Uterus (tissue), 4 donors: Measurements from ENCODE around the gene RSKR. TPM values are rescaled to one million over a fixed set of nuclear protein-coding genes. Genes with fewer than 3 reads are reported as not detected.

Experiments
- DNase-seq, 2 donors: peaks; one replicate each; pipeline ENCODE4 v3.0.0-alpha.2; 2019 to 2020
- H3K27ac ChIP-seq, 2 donors: fragments of 200-600 bp; sonication (generic); 1 replicate in 1 of 2; 2 replicates in 1 of 2; pipeline ENCODE4 v1.5.1; 2016 to 2018
- H3K27me3 ChIP-seq, 2 donors: fragments of 200-600 bp; sonication (generic); one replicate each; pipeline ENCODE4 v1.5.1; 2018 to 2019; ENCODE audit warnings: control low read depth in 1 of 2
- H3K36me3 ChIP-seq, 2 donors: fragments of 200-600 bp; sonication (generic); one replicate each; pipeline ENCODE4 v1.5.1; 2019; ENCODE audit warnings: control low read depth in 1 of 2
- H3K4me1 ChIP-seq, 2 donors: fragments of 200-600 bp; sonication (generic); one replicate each; pipeline ENCODE4 v1.5.1; 2018 to 2019; ENCODE audit warnings: control low read depth in 1 of 2
- H3K4me3 ChIP-seq, 2 donors: fragments of 200-600 bp; sonication (generic); 1 replicate in 1 of 2; 2 replicates in 1 of 2; pipeline ENCODE4 v1.5.1; 2018 to 2019; ENCODE audit warnings: mild to moderate bottlenecking in 1 of 2
- H3K9me3 ChIP-seq, 2 donors: fragments of 200-600 bp; sonication (generic); one replicate each; pipeline ENCODE4 v1.5.1; 2019; ENCODE audit warnings: control low read depth in 1 of 2
- POLR2A ChIP-seq, 2 donors: fragments of 450-650 bp; IDR thresholded peaks; one replicate each; pipeline ENCODE4 v1.6.1; 2016; ENCODE audit warnings: antibody characterized with exemption in 2 of 2, mild to moderate bottlenecking in 1 of 2, moderate library complexity in 1 of 2
- intact Hi-C: fragments of 100-400 bp; cut with DNase I; formaldehyde crosslinking; loops from one replicate; pipeline ENCODE4 v1.15.1; 2023; ENCODE audit warnings: low total_unique reads
- total RNA-seq, 4 donors: library from RNA; depleted of rRNA in 3 of 4; stranded (reverse); fragments of >200 nt in 3 of 4; gene quantifications; one replicate each; pipeline versions ENCODE4 v1.1.0 to v1.2.4, GENCODE V29; 2014 to 2023
- TF ChIP-seq, protein P1 (sequence below), 4 experiments: fragments of 200-600 bp in 2 of 4; fragments of 450-650 bp in 2 of 4; sonication (generic) in 2 of 4; IDR thresholded peaks; one replicate each; pipeline ENCODE4 v1.5.1; 2016 to 2019; ENCODE audit warnings: antibody characterized with exemption in 4 of 4, mild to moderate bottlenecking in 2 of 4, moderate library complexity in 1 of 4
- donor health status: DM: yes; HTN: yes; CAD: no.

The RSKR gene
- total RNA-seq, 4 donors from 2014 or later, result 5.9 to 19.6 (median 11.3) TPM; not detected in 1

DNA sequence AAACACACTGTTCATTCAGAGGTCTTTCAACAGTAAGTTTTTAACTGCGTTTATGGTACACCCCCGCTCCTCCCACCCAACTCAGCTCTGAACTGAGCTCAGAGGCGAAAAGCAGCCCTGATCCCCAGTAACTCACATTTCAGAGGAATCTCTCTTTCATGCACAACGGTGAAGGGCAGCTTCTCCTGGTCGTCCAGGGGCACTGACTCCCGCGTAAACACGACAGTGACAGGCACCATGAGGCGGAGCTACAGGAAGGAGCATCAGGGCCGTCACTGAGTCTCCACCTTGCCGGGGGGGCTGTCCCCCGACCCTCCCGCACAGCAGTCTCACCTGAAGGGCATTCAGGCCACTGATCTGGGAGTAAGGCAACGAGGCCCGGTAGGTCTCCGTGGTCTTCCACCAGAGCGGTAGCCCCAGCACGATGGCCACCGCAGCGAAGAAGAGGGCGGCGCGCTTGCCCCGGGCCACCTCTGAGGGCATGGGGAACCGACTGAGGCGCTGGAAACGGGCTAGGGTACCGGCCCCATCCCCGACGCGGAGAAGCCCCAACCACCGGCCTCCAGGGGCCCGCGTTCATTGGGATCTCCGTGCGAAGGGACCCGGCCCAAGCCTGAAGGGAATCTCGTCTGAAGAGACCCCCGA, 43.1 kb downstream of the RSKR start:
- H3K4me1 ChIP-seq, result peaks cover 4 to 6% of the 10 kb centered on the region in 2 donors
- no peaks in the 10 kb centered on the region for H3K36me3 ChIP-seq
- H3K9me3 ChIP-seq, result no peaks in the 10 kb centered on the region
- peak overlapping the region; percentile 81 to 83 for H3K4me3 ChIP-seq
- H3K27me3 ChIP-seq, result no peaks in the 10 kb centered on the region
- H3K27ac ChIP-seq, result peak overlapping the region; percentile 74 to 88
- TF ChIP-seq, protein P1, sequence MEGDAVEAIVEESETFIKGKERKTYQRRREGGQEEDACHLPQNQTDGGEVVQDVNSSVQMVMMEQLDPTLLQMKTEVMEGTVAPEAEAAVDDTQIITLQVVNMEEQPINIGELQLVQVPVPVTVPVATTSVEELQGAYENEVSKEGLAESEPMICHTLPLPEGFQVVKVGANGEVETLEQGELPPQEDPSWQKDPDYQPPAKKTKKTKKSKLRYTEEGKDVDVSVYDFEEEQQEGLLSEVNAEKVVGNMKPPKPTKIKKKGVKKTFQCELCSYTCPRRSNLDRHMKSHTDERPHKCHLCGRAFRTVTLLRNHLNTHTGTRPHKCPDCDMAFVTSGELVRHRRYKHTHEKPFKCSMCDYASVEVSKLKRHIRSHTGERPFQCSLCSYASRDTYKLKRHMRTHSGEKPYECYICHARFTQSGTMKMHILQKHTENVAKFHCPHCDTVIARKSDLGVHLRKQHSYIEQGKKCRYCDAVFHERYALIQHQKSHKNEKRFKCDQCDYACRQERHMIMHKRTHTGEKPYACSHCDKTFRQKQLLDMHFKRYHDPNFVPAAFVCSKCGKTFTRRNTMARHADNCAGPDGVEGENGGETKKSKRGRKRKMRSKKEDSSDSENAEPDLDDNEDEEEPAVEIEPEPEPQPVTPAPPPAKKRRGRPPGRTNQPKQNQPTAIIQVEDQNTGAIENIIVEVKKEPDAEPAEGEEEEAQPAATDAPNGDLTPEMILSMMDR (IDR thresholded peaks at IDR 0.05), result no peak
- TF ChIP-seq POLR2A (IDR thresholded peaks at IDR 0.05), result no peak
- intact Hi-C loops, result no loop called here
- no peak for DNase-seq

DNA sequence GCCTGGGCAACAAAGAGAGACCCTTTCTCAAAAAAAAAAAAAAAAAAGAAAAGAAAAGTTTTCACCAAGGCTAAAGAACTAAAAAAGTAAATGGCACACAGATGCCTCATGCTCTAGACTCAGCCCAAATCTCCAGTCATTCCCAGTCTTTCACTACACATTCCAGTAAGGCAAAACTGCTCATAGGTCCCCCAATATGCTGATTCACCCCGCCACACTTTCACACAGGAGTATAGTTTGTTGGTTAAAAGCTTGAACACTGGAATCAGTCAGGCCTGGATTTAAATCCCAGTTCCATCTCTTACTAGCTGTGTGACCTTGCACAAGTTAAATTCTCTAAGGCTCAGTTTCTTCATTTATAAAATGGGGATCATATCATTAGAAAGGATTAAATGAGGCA, 44.5 kb downstream of the RSKR start:
- H3K27ac ChIP-seq, result no peak overlapping the region
- peaks cover 4 to 6% of the 10 kb centered on the region in 2 donors for H3K4me1 ChIP-seq
- H3K27me3 ChIP-seq, result no peaks in the 10 kb centered on the region
- H3K36me3 ChIP-seq, result no peaks in the 10 kb centered on the region
- no peak for DNase-seq
- H3K4me3 ChIP-seq, result no peak overlapping the region
- intact Hi-C loops, result no loop called here
- H3K9me3 ChIP-seq, result no peaks in the 10 kb centered on the region
- TF ChIP-seq POLR2A (IDR thresholded peaks at IDR 0.05), result no peak
- TF ChIP-seq, protein P1 (IDR thresholded peaks at IDR 0.05), result no peak

DNA sequence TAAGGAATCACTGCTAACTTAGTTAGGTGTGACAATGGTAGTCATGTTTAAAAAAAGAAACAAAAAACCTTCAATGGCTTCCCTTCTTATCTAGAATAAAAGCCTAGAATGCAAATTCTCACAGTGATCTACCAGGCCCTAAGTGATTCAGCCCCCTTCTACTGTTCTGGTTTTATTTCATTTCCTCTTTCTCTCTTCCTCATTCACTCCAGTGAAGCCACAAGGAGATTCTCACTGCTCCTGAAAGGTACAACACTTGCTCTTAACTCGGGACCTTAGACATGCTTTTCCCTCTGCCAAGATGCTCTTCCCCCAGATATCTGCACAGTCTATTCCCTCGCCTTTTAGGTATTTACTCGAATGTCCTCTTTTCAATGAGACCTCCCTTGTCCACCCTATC, 46.4 kb downstream of the RSKR start:
- Histone ChIP-seq H3K4me1 (peaks cover 4 to 6% of the 10 kb centered on the region in 2 donors), H3K27me3 (no peaks in the 10 kb centered on the region), H3K9me3 (no peaks in the 10 kb centered on the region), H3K27ac (no peak overlapping the region), H3K36me3 (no peaks in the 10 kb centered on the region), H3K4me3 (no peak overlapping the region)
- TF ChIP-seq POLR2A (IDR thresholded peaks at IDR 0.05), result no peak
- TF ChIP-seq, protein P1 (IDR thresholded peaks at IDR 0.05), result no peak
- intact Hi-C loops, result no loop called here
- DNase-seq, result no peak

DNA sequence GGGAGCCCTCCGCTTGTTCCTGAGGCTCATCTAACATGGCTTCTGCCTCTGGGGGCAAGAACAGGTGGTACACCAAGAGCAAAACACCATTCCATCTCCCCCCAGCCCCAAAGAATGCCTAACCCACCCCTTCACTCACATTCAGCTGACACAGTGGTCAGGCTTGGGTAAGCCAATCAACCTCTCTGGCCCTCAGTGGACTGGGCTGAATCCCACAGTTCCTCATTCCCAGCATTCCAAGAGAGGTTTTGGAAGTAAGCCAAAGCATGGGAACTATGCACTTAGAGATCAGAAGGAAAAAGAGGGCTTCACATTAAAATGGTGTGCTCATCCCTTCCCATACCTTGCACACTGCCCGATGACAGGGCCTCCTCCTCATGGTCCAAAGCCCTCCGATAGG, 50.5 kb downstream of the RSKR start:
- intact Hi-C loops, result no loop called here
- TF ChIP-seq, protein P1 (IDR thresholded peaks at IDR 0.05), result no peak
- H3K36me3 ChIP-seq, result no peaks in the 10 kb centered on the region

More for the DNA sequence above, 50.5 kb downstream of the RSKR start:
- H3K27me3 ChIP-seq, result no peaks in the 10 kb centered on the region
- H3K4me1 ChIP-seq, result no peaks in the 10 kb centered on the region
- no peaks in the 10 kb centered on the region for H3K9me3 ChIP-seq
- H3K4me3 ChIP-seq, result no peak overlapping the region
- no peak overlapping the region for H3K27ac ChIP-seq
- DNase-seq, result no peak

Other genes with a start within 250 kb of the RSKR start
- gene SEBOX, start 249.0 kb downstream of the RSKR start, total RNA-seq, result not detected
- gene VTN, start 243.9 kb downstream of the RSKR start, total RNA-seq, result 1 to 10 TPM in 1 of 4 donors, under 1 TPM in 2, not detected in 1; 0.51 to 2.1 (median 0.69) TPM
- gene SARM1, start 242.5 kb downstream of the RSKR start, total RNA-seq, result 10 to 100 TPM in 3 of 4 donors, 1 to 10 TPM in 1; 5.3 to 24.4 (median 17.2) TPM
- 10 to 100 TPM in 1 of 4 donors, 1 to 10 TPM in 3; 1.5 to 17.6 (median 4.7) TPM for gene SLC46A1, start 208.0 kb downstream of the RSKR start, total RNA-seq
- not detected for gene SLC13A2, start 140.5 kb downstream of the RSKR start, total RNA-seq
- not detected for gene FOXN1, start 107.8 kb downstream of the RSKR start, total RNA-seq
- gene UNC119, start 61.6 kb downstream of the RSKR start, total RNA-seq, result 10 to 100 TPM in 3 of 4 donors, 1 to 10 TPM in 1; 4.1 to 28.5 (median 21.6) TPM
- 10 to 100 TPM in 2 of 4 donors, 1 to 10 TPM in 2; 7.2 to 48.3 (median 26.6) TPM for gene PIGS, start 42.7 kb downstream of the RSKR start, total RNA-seq
- 10 to 100 TPM in 2 of 4 donors, 1 to 10 TPM in 2; 4.1 to 17.8 (median 11.1) TPM for gene ALDOC, start 37.3 kb downstream of the RSKR start, total RNA-seq
- 10 to 100 TPM in 1 of 4 donors, 1 to 10 TPM in 2, not detected in 1; 1.5 to 21.4 (median 7.0) TPM for gene SPAG5, start 15.2 kb downstream of the RSKR start, total RNA-seq
- 100 to 1,000 TPM in 1 of 4 donors, 10 to 100 TPM in 3; 35.0 to 126 (median 68.5) TPM for gene BLTP2, start 31.0 kb upstream of the RSKR start, total RNA-seq
- 10 to 100 TPM; 35.9 to 50.1 (median 43.3) TPM for gene SDF2, start 47.7 kb upstream of the RSKR start, total RNA-seq
- gene SUPT6H, start 48.0 kb upstream of the RSKR start, total RNA-seq, result 10 to 100 TPM; 15.3 to 84.5 (median 47.5) TPM
- 1 to 10 TPM in 2 of 4 donors, not detected in 2; 2.6 to 3.6 TPM for gene PROCA1, start 97.7 kb upstream of the RSKR start, total RNA-seq
- 100 to 1,000 TPM; 113 to 411 (median 126) TPM for gene RAB34, start 103.7 kb upstream of the RSKR start, total RNA-seq
- gene RPL23A, start 105.8 kb upstream of the RSKR start, total RNA-seq, result 1,000 to 10,000 TPM in 2 of 4 donors, 100 to 1,000 TPM in 2; 244 to 1,659 (median 911) TPM
- gene TLCD1, start 112.0 kb upstream of the RSKR start, total RNA-seq, result 1 to 10 TPM in 2 of 4 donors, not detected in 2; 1.3 to 1.4 TPM
- 1 to 10 TPM in 3 of 4 donors, not detected in 1; 1.2 to 5.0 (median 1.3) TPM for gene NEK8, start 114.6 kb upstream of the RSKR start, total RNA-seq
- 10 to 100 TPM in 2 of 4 donors, under 1 TPM in 2; under 0.01 to 22.4 (median 11.4) TPM for gene TRAF4, start 129.8 kb upstream of the RSKR start, total RNA-seq
- gene FAM222B, start 228.6 kb upstream of the RSKR start, total RNA-seq, result 10 to 100 TPM in 1 of 4 donors, 1 to 10 TPM in 3; 2.4 to 24.3 (median 4.2) TPM
- gene ERAL1, start 240.8 kb upstream of the RSKR start, total RNA-seq, result 10 to 100 TPM; 19.0 to 67.6 (median 32.3) TPM